GM13976 (cell line): Measurements from ENCODE around the gene GALNT18.

ENCODE experiments used
- DNase-seq: peaks from one replicate; pipeline ENCODE4 v3.0.0; 2012; ENCODE audit warnings: low spot score
- CTCF ChIP-seq: IDR thresholded peaks from 2 replicates; pipeline ENCODE4 v1.5.1; 2012; ENCODE audit warnings: borderline replicate concordance, mild to moderate bottlenecking; ENCODE audit not compliant: insufficient read depth; ENCODE audit errors: extremely low read depth, missing control alignments, control extremely low read depth
- in situ Hi-C: fragments of 300-500 bp; cut with MboI; formaldehyde crosslinking; loops from one replicate; pipeline ENCODE4 v1.12.0; 2022; ENCODE audit warnings: low sequenced_read_pairs, mixed read lengths, inconsistent platforms; ENCODE audit not compliant: unreplicated experiment

GALNT18 gene

GRCh38 chr11:11262171-11262920 is 359.5 kb downstream of the GALNT18 start:
- no peak for DNase-seq
- in situ Hi-C loops, result loop anchor here (25.0 kb wide), 1 partner anchor 225 kb away; no protein-coding TSS in a partner anchor
- no peak for TF ChIP-seq CTCF

GRCh38 chr11:11261629-11262028 is 360.2 kb downstream of the GALNT18 start:
- no peak for TF ChIP-seq CTCF
- in situ Hi-C loops, result loop anchor here (25.0 kb wide), 1 partner anchor 224 kb away; no protein-coding TSS in a partner anchor
- no peak for DNase-seq

- in situ Hi-C loops, result loop anchor here (25.0 kb wide), 1 partner anchor 224 kb away; no protein-coding TSS in a partner anchor
- DNase-seq, result no peak
- no peak for TF ChIP-seq CTCF
Measured at GRCh38 chr11:11260903-11261302, 360.9 kb downstream of the GALNT18 start.

- TF ChIP-seq CTCF, result no peak
- in situ Hi-C loops, result loop anchor here (25.0 kb wide), 1 partner anchor 217 kb away; no protein-coding TSS in a partner anchor
- no peak for DNase-seq
Measured at GRCh38 chr11:11253995-11254394, 367.8 kb downstream of the GALNT18 start.

GRCh38 chr11:11253497-11253896 is 368.3 kb downstream of the GALNT18 start:
- no peak for DNase-seq
- no peak for TF ChIP-seq CTCF
- in situ Hi-C loops, result loop anchor here (25.0 kb wide), 1 partner anchor 216 kb away; no protein-coding TSS in a partner anchor

- DNase-seq, result no peak
- TF ChIP-seq CTCF, result no peak
Measured at GRCh38 chr11:11252403-11252802, 369.4 kb downstream of the GALNT18 start.

More at GRCh38 chr11:11252403-11252802, 369.4 kb downstream of the GALNT18 start:
- in situ Hi-C loops, result loop anchor here (25.0 kb wide), 1 partner anchor 215 kb away; no protein-coding TSS in a partner anchor
